ENCODE measurements around the gene PALS1.

- no peak for TF ChIP-seq ZFP3 (CRISPR knock-in tag; IDR thresholded peaks at IDR 0.05)
- no peak for TF ChIP-seq RARB (CRISPR knock-in tag; IDR thresholded peaks at IDR 0.05)
- TF ChIP-seq ZNF70 (CRISPR knock-in tag; IDR thresholded peaks at IDR 0.05) = no peak
- no peak for TF ChIP-seq ZFP30 (CRISPR knock-in tag; IDR thresholded peaks at IDR 0.05)
- no peak for TF ChIP-seq BACH2 (CRISPR knock-in tag; IDR thresholded peaks at IDR 0.05; ENCODE audit: borderline replicate concordance)
- TF ChIP-seq ISL1 (CRISPR knock-in tag; IDR thresholded peaks at IDR 0.05) = no peak
- no peak for TF ChIP-seq ARNTL (CRISPR knock-in tag; IDR thresholded peaks at IDR 0.05; ENCODE audit: borderline replicate concordance, low read depth)
- TF ChIP-seq SNAI2 (CRISPR knock-in tag; IDR thresholded peaks at IDR 0.05) = no peak
Measured at GRCh38 chr14:67267576-67268328, 26.5 kb downstream of the PALS1 start.
